Fibroblast of mammary gland (primary cell): ENCODE data around the gene NPC1L1.

Source experiments
- DNase-seq: peaks from one replicate; pipeline ENCODE4 v3.0.0-alpha.2; 2010; ENCODE audit warnings: low read depth
- H3K4me3 ChIP-seq: 2 replicates; pipeline ENCODE4 v1.5.1; 2011; ENCODE audit warnings: low read depth, mild to moderate bottlenecking, low read length, moderate library complexity; ENCODE audit not compliant: control insufficient read depth
- TF ChIP-seq, protein P1 (sequence below): conservative IDR thresholded peaks from 2 replicates; pipeline ENCODE4 v1.5.1; 2011; ENCODE audit warnings: low read depth, low read length, inconsistent platforms; ENCODE audit not compliant: control insufficient read depth, insufficient read depth

The NPC1L1 gene

DNA sequence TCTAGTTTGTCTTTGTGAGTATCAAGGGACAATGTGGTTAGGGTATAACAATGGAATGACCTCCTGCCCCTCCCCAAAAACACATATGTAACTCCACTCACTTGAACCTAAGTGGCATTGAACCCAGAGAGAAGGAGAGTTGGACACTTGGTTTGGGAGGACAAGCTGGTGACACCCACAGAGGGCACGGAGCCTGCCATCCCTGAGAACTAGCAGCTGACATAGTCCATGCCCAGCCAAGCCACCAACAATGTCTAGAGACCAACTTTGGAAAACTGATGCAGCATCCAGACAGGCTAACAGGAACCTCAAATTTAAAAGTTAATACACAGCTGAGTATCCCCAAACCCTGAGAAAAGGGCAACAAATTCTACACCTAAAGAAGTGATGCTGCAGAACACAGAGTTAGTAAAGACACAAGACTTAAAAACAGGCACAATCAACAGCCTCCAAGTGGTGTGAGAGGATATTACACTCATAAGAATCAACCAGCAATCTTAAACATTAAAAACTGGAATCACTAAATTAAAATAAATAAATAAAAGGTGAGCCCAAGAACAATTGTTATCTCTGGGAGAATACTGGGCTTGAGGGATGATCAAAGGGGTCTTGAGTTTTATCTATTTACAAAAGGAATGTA lies 77.8 kb downstream of the NPC1L1 start:
- TF ChIP-seq, protein P1, sequence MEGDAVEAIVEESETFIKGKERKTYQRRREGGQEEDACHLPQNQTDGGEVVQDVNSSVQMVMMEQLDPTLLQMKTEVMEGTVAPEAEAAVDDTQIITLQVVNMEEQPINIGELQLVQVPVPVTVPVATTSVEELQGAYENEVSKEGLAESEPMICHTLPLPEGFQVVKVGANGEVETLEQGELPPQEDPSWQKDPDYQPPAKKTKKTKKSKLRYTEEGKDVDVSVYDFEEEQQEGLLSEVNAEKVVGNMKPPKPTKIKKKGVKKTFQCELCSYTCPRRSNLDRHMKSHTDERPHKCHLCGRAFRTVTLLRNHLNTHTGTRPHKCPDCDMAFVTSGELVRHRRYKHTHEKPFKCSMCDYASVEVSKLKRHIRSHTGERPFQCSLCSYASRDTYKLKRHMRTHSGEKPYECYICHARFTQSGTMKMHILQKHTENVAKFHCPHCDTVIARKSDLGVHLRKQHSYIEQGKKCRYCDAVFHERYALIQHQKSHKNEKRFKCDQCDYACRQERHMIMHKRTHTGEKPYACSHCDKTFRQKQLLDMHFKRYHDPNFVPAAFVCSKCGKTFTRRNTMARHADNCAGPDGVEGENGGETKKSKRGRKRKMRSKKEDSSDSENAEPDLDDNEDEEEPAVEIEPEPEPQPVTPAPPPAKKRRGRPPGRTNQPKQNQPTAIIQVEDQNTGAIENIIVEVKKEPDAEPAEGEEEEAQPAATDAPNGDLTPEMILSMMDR, result peak; percentile 34
- H3K4me3 ChIP-seq, result no peak overlapping the region
- DNase-seq, result peak; percentile 30
